H1 (cell line): ENCODE measurements around the gene ANKRD61. TPM values are rescaled to one million over a fixed set of nuclear protein-coding genes. Genes with fewer than 3 reads are reported as not detected.

ENCODE experiments used
- ATF2 ChIP-seq: IDR thresholded peaks from 2 replicates; pipeline ENCODE4 v1.6.1; 2012; ENCODE audit warnings: low read length, inconsistent platforms
- CHD1 ChIP-seq: IDR thresholded peaks from 2 replicates; pipeline ENCODE4 v1.6.1; 2012; ENCODE audit warnings: low read depth, low read length, improper control_type of control experiment
- CHD7 ChIP-seq: fragments of 300-600 bp; sonication (generic); IDR thresholded peaks from 2 replicates; pipeline ENCODE4 v1.7.1; 2012; ENCODE audit warnings: low read length, moderate library complexity, mild to moderate bottlenecking, inconsistent platforms; ENCODE audit not compliant: insufficient replicate concordance
- FOSL1 ChIP-seq: IDR thresholded peaks from 2 replicates; pipeline ENCODE4 v1.6.1; 2011; ENCODE audit warnings: mild to moderate bottlenecking, low read depth, low read length, moderate library complexity; ENCODE audit not compliant: insufficient read depth
- KDM5A ChIP-seq: fragments of 200-600 bp; IDR thresholded peaks from 2 replicates; pipeline ENCODE4 v1.7.1; 2012; ENCODE audit warnings: mild to moderate bottlenecking, low read length, inconsistent platforms, mixed read lengths
- NRF1 ChIP-seq: IDR thresholded peaks from 2 replicates; pipeline ENCODE4 v1.6.1; 2011; ENCODE audit warnings: mild to moderate bottlenecking, low read depth, low read length, improper control_type of control experiment
- POLR2A ChIP-seq, 2 experiments: IDR thresholded peaks; 1 replicate in 1 of 2; 2 replicates in 1 of 2; pipeline ENCODE4 v1.6.1; 2011; ENCODE audit warnings: low read depth in 2 of 2, low read length in 2 of 2, mild to moderate bottlenecking in 2 of 2; ENCODE audit errors: control extremely low read depth in 1 of 2
- RNF2 ChIP-seq: fragments of 200-900, 300-1000 bp; sonication (generic); IDR thresholded peaks from 2 replicates; pipeline ENCODE4 v1.7.1; 2016; ENCODE audit warnings: borderline replicate concordance, low read depth, mild to moderate bottlenecking, antibody characterized with exemption, low read length; ENCODE audit not compliant: poor library complexity, severe bottlenecking; ENCODE audit errors: missing control alignments
- RXRA ChIP-seq: IDR thresholded peaks from 2 replicates; pipeline ENCODE4 v1.6.1; 2011; ENCODE audit warnings: low read depth, mild to moderate bottlenecking, low read length, moderate library complexity; ENCODE audit not compliant: insufficient read depth
- TEAD4 ChIP-seq: IDR thresholded peaks from 2 replicates; pipeline ENCODE4 v1.6.1; 2012; ENCODE audit warnings: low read depth, low read length, inconsistent platforms, mixed read lengths
- polyA plus RNA-seq, 7 experiments: library from polyadenylated mRNA; depleted of rRNA in 3 of 7; stranded (reverse) in 5 of 7; unstranded in 2 of 7; fragments of >200 nt in 5 of 7; fragments of 200-250 nt in 2 of 7; gene quantifications; 1 replicate in 5 of 7; 2 replicates in 1 of 7; 4 replicates in 1 of 7; pipeline versions ENCODE4 v1.2.1 to v1.2.3, GENCODE V29; 2011 to 2013; ENCODE audit warnings: missing spikeins in 2 of 7, mixed read lengths in 2 of 7
- total RNA-seq: library from RNA; stranded (reverse); fragmentation: NEBNext Ultra II Directional; extraction: Animal tissue kit (Norgen Biotek cat#: 25700); gene quantifications from 2 replicates; pipeline ENCODE4 v1.2.1, GENCODE V29; 2021

Gene ANKRD61
- total and polyA plus RNA-seq, 2 of the 8 experiments (the other 6 are each of a cell fraction or from before 2014, with no cell fraction given) = 0.23 to 0.32 TPM

GRCh38 chr7:6049780-6050179 is 18.6 kb downstream of the ANKRD61 start (continued):
- no peak for TF ChIP-seq CHD7
- TF ChIP-seq FOSL1 = no peak
- no peak for TF ChIP-seq RNF2
- no peak for TF ChIP-seq NRF1
- TF ChIP-seq RXRA = no peak
- TF ChIP-seq POLR2A (IDR thresholded peaks at IDR 0.05; ENCODE audit: control extremely low read depth in 1 of 2, low read depth in 2 of 2, low read length in 2 of 2) = no peak
- TF ChIP-seq CHD1 = no peak
- no peak for TF ChIP-seq ATF2
- no peak for TF ChIP-seq TEAD4
- TF ChIP-seq KDM5A = no peak
